ENCODE data around the gene CEACAM20.
"Not testable (repeated sequence)": the region's sequence is repeated elsewhere in the genome, so short reads cannot be mapped to it uniquely, and the experiment has no call there.

Gene CEACAM20

GRCh38 chr19:44548736-44549135 is 19.3 kb upstream of the CEACAM20 start:
- peak; percentile 13 for DNase-seq (ENCODE audit: low read depth)

- no peak for DNase-seq (ENCODE audit: low read depth)
Observed at GRCh38 chr19:44544031-44544430, 14.6 kb upstream of the CEACAM20 start.

- no peak for DNase-seq (ENCODE audit: low read depth)
Observed at GRCh38 chr19:44542671-44543070, 13.2 kb upstream of the CEACAM20 start.

GRCh38 chr19:44540736-44541135 is 11.3 kb upstream of the CEACAM20 start:
- DNase-seq (ENCODE audit: low read depth) = no peak

GRCh38 chr19:44539991-44540390 is 10.5 kb upstream of the CEACAM20 start:
- no peak for DNase-seq (ENCODE audit: low read depth)

- no peak for DNase-seq (ENCODE audit: low read depth)
Observed at GRCh38 chr19:44539236-44539826, 9.9 kb upstream of the CEACAM20 start.

GRCh38 chr19:44535361-44535760 is 5.9 kb upstream of the CEACAM20 start:
- DNase-seq (ENCODE audit: low read depth) = not testable (repeated sequence)

GRCh38 chr19:44532819-44533218 is 3.3 kb upstream of the CEACAM20 start:
- DNase-seq (ENCODE audit: low read depth) = no peak

- no peak for DNase-seq (ENCODE audit: low read depth)
Observed at GRCh38 chr19:44530777-44531176, 1.3 kb upstream of the CEACAM20 start.

- DNase-seq (ENCODE audit: low read depth) = no peak
Observed at GRCh38 chr19:44527554-44527953, 1.9 kb downstream of the CEACAM20 start.

GRCh38 chr19:44525721-44526430 is 3.6 kb downstream of the CEACAM20 start:
- DNase-seq (ENCODE audit: low read depth) = no peak

GRCh38 chr19:44521370-44521769 is 8.1 kb downstream of the CEACAM20 start:
- no peak for DNase-seq (ENCODE audit: low read depth)

GRCh38 chr19:44517146-44517545 is 12.3 kb downstream of the CEACAM20 start:
- DNase-seq (ENCODE audit: low read depth) = no peak

GRCh38 chr19:44515907-44516306 is 13.6 kb downstream of the CEACAM20 start:
- DNase-seq (ENCODE audit: low read depth) = no peak

GRCh38 chr19:44515031-44515430 is 14.4 kb downstream of the CEACAM20 start:
- no peak for DNase-seq (ENCODE audit: low read depth)

GRCh38 chr19:44512326-44513298 is 16.9 kb downstream of the CEACAM20 start:
- peak; percentile 23 for DNase-seq (ENCODE audit: low read depth)

GRCh38 chr19:44509478-44509877 is 20.0 kb downstream of the CEACAM20 start:
- DNase-seq (ENCODE audit: low read depth) = no peak

GRCh38 chr19:44499962-44500949 is 29.2 kb downstream of the CEACAM20 start, which contains the start of gene ZNF180:
TSS of gene ZNF180 (minus strand) at chr19:44500522. CDS start at chr19:44497334, 3,188 bp downstream.
- peak; percentile 56 for DNase-seq (ENCODE audit: low read depth)

GRCh38 chr19:44499559-44499958 is 29.9 kb downstream of the CEACAM20 start:
- DNase-seq (ENCODE audit: low read depth) = no peak

GRCh38 chr19:44498988-44499387 is 30.5 kb downstream of the CEACAM20 start:
- DNase-seq (ENCODE audit: low read depth) = no peak

- DNase-seq (ENCODE audit: low read depth) = no peak
Observed at GRCh38 chr19:44496711-44497110, 32.8 kb downstream of the CEACAM20 start.

Data from non-pigmented ciliary epithelial cell (primary cell).